D721Med (cell line): ENCODE data around the gene CDH18.
A peak's percentile ranks its signal among the peaks of the same experiment; 100 is the strongest.

ENCODE experiments used
- DNase-seq: peaks from one replicate; pipeline ENCODE4 v3.0.0; 2011; ENCODE audit warnings: low spot score; ENCODE audit not compliant: insufficient read length
- FAIRE-seq: peaks from 2 replicates; lab custom pipeline; 2011; peaks lifted over from hg19 to GRCh38; lab: Jason Lieb, UNC
- CTCF ChIP-seq: IDR thresholded peaks from 2 replicates; pipeline ENCODE4 v1.5.1; 2012; ENCODE audit warnings: mild to moderate bottlenecking, control low read depth; ENCODE audit not compliant: insufficient read depth; ENCODE audit errors: missing control alignments

Gene CDH18

GRCh38 chr5:19978476-19978875 lies 9.5 kb downstream of the CDH18 start:
- DNase-seq, result no peak
- TF ChIP-seq CTCF, result no peak
- FAIRE-seq, result no peak

- DNase-seq, result no peak
- peak; percentile 70 for FAIRE-seq
Measured at GRCh38 chr5:19977099-19977498, 10.9 kb downstream of the CDH18 start.

GRCh38 chr5:19975795-19976194 lies 12.2 kb downstream of the CDH18 start:
- TF ChIP-seq CTCF, result no peak
- FAIRE-seq (no peak), DNase-seq (no peak)

More at GRCh38 chr5:19977099-19977498, 10.9 kb downstream of the CDH18 start:
- no peak for TF ChIP-seq CTCF

GRCh38 chr5:19960451-19960850 lies 27.5 kb downstream of the CDH18 start:
- no peak for DNase-seq
- FAIRE-seq, result no peak
- no peak for TF ChIP-seq CTCF

GRCh38 chr5:19959830-19960384 lies 28.1 kb downstream of the CDH18 start:
- no peak for DNase-seq
- no peak for FAIRE-seq
- no peak for TF ChIP-seq CTCF

DNA sequence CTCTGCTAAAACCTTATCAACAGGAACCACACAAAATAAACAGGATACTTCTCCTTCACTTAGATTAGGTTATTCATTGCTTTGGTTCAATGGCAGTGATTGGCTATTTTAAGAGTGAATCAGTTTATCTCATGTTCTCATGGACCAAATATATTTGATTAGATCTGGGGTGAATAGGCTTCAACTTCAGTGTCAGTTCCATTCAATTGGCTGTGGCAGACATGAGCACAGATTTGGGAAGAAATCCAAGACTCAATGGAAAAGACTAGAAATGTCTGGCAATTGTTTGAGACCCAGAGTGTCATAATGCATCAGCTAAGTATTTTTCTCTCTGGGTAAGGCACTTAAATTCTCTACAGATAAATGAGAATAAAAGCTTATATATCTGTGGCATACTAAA lies 37.1 kb downstream of the CDH18 start:
- TF ChIP-seq CTCF, result no peak
- FAIRE-seq (no peak), DNase-seq (no peak)

- DNase-seq (no peak), FAIRE-seq (no peak)
- TF ChIP-seq CTCF, result no peak
Measured at GRCh38 chr5:19940192-19940591, 47.8 kb downstream of the CDH18 start.
